A549 (cell line): ENCODE measurements around the gene ACAD11.
A peak's percentile ranks its signal among the peaks of the same experiment; 100 is the strongest.

Experiments used
- CTCF ChIP-seq: fragments of >200 bp; sonication (Bioruptor Twin); formaldehyde crosslinking; IDR thresholded peaks from 3 replicates; pipeline ENCODE4 v1.5.1; 2016
- EP300 ChIP-seq, 2 experiments: fragments of >200 bp; sonication (Bioruptor Twin); formaldehyde crosslinking; IDR thresholded peaks; 2 replicates in 1 of 2; 3 replicates in 1 of 2; pipeline ENCODE4 v1.6.1; 2016 to 2017
- HOXB13 ChIP-seq: fragments of 250-450 bp; sonication (Bioruptor Pico); IDR thresholded peaks from 2 replicates; pipeline ENCODE4 v1.5.0; 2020; ENCODE audit warnings: low read depth, mild to moderate bottlenecking, moderate library complexity
- JUNB ChIP-seq: fragments of >200 bp; sonication (Bioruptor Twin); formaldehyde crosslinking; IDR thresholded peaks from 2 replicates; pipeline ENCODE4 v1.6.1; 2016
- KDM1A ChIP-seq: fragments of 200-600 bp; sonication (generic); IDR thresholded peaks from 2 replicates; pipeline ENCODE4 v1.6.1; 2016; ENCODE audit warnings: low read depth, mild to moderate bottlenecking
- MAZ ChIP-seq: fragments of 150-350 bp; IDR thresholded peaks from 2 replicates; pipeline ENCODE4 v1.6.1; 2014; ENCODE audit warnings: antibody characterized with exemption, low read depth, low read length, borderline replicate concordance
- RCOR1 ChIP-seq: fragments of 150-350 bp; IDR thresholded peaks from 2 replicates; pipeline ENCODE4 v1.6.1; 2014; ENCODE audit warnings: antibody characterized with exemption, low read length, low read depth

GRCh38 chr3:132659365-132660051 lies at the start of gene ACAD11:
- TF ChIP-seq MAZ (no peak), CTCF (peak; percentile 30), EP300 (IDR thresholded peaks at IDR 0.05) (no peak), RCOR1 (no peak), KDM1A (no peak), HOXB13 (CRISPR knock-in tag) (no peak), JUNB (no peak)
